ENCODE data around the gene UNC93A. TPM values are rescaled to one million over a fixed set of nuclear protein-coding genes. Genes with fewer than 3 reads are reported as not detected.
"Not testable (repeated sequence)": the region's sequence is repeated elsewhere in the genome, so short reads cannot be mapped to it uniquely, and the experiment has no call there.

UNC93A gene
- total and polyA plus RNA-seq, 2 donors (not counting 3 experiments of a cell fraction or from before 2014, with no cell fraction given), result not detected

GRCh38 chr6:167282165-167282564, 8.9 kb upstream of the UNC93A start:
- FAIRE-seq (no peak), DNase-seq (ENCODE audit: low read depth, low spot score) (no peak)
- Histone ChIP-seq H3K4me2 (ENCODE audit: insufficient read depth, low read length) (no peak overlapping the region), H3K79me2 (ENCODE audit: control insufficient read depth, insufficient read depth, low read length) (no peaks in the 10 kb centered on the region), H2AFZ (ENCODE audit: low read depth, low read length) (no peak overlapping the region), H3K27ac (ENCODE audit: insufficient read depth, low read depth, low read length) (no peak overlapping the region), H3K9ac (replicated peaks; ENCODE audit: extremely low read depth, insufficient read depth, low read length) (no peak overlapping the region), H4K20me1 (replicated peaks; ENCODE audit: control insufficient read depth, extremely low read depth, insufficient read depth, low read length) (no peaks in the 10 kb centered on the region), H3K36me3 (ENCODE audit: control insufficient read depth in 2 of 2, extremely low read depth in 1 of 2, insufficient read depth in 2 of 2, low read length in 2 of 2) (no peaks in the 10 kb centered on the region), H3K9me1 (replicated peaks; ENCODE audit: control insufficient read depth, extremely low read depth, insufficient read depth, low read length) (no peaks in the 10 kb centered on the region), H3K4me3 (replicated peaks in 1 of 3; ENCODE audit: insufficient read depth in 1 of 3, low read depth in 1 of 3, low read length in 3 of 3) (no peak overlapping the region), H3K27me3 (ENCODE audit: control insufficient read depth in 2 of 2, insufficient read depth in 2 of 2, low read length in 2 of 2) (no peaks in the 10 kb centered on the region), H3K9me3 (replicated peaks; ENCODE audit: control insufficient read depth, insufficient read depth, low read length) (no peaks in the 10 kb centered on the region), H3K4me1 (ENCODE audit: control insufficient read depth, extremely low read depth, insufficient read depth, low read length) (no peaks in the 10 kb centered on the region)
- TF ChIP-seq CTCF (IDR thresholded peaks at IDR 0.05; ENCODE audit: extremely low read depth in 1 of 2, insufficient read depth in 1 of 2, low read depth in 1 of 2, low read length in 2 of 2), result no peak
- TF ChIP-seq, protein P1, sequence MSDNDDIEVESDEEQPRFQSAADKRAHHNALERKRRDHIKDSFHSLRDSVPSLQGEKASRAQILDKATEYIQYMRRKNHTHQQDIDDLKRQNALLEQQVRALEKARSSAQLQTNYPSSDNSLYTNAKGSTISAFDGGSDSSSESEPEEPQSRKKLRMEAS (IDR thresholded peaks at IDR 0.05; ENCODE audit: insufficient read depth, insufficient read length), result no peak
- no peak for TF ChIP-seq MYC (IDR thresholded peaks at IDR 0.05; ENCODE audit: low read depth, low read length)
- TF ChIP-seq GATA2 (IDR thresholded peaks at IDR 0.05; ENCODE audit: insufficient read depth, insufficient read length, low read depth, low read length), result no peak
- TF ChIP-seq FOS (IDR thresholded peaks at IDR 0.05; ENCODE audit: borderline replicate concordance, insufficient read depth, low read length), result no peak
- no peak for TF ChIP-seq EZH2 (IDR thresholded peaks at IDR 0.05; ENCODE audit: borderline replicate concordance, low read depth, low read length, severe bottlenecking)
- TF ChIP-seq JUN (IDR thresholded peaks at IDR 0.05; ENCODE audit: borderline replicate concordance, insufficient read depth, insufficient read length, low read depth), result no peak
- POLR2A ChIA-PET, result no interaction called here
- no TSS peak for BruUV-seq (replicated peaks)
- CTCF ChIA-PET, result no interaction called here
- intact Hi-C loops (cut with micrococcal nuclease), result no loop called here
- dilution Hi-C loops (cut with MboI; ENCODE audit: extremely low pct_ligation_motif_present, low sequenced_read_pairs), result no loop called here

GRCh38 chr6:167284565-167284964, 6.5 kb upstream of the UNC93A start:
- H3K4me2 ChIP-seq (ENCODE audit: insufficient read depth, low read length); H3K79me2 ChIP-seq (ENCODE audit: control insufficient read depth, insufficient read depth, low read length); H3K4me1 ChIP-seq (ENCODE audit: control insufficient read depth, extremely low read depth, insufficient read depth, low read length); H3K36me3 ChIP-seq (ENCODE audit: control insufficient read depth in 2 of 2, extremely low read depth in 1 of 2, insufficient read depth in 2 of 2, low read length in 2 of 2); H3K9me3 ChIP-seq (replicated peaks; ENCODE audit: control insufficient read depth, insufficient read depth, low read length); H2AFZ ChIP-seq (ENCODE audit: low read depth, low read length); H3K27me3 ChIP-seq (ENCODE audit: control insufficient read depth in 2 of 2, insufficient read depth in 2 of 2, low read length in 2 of 2); H3K4me3 ChIP-seq (replicated peaks in 1 of 3; ENCODE audit: insufficient read depth in 1 of 3, low read depth in 1 of 3, low read length in 3 of 3); BruUV-seq (replicated peaks); H3K9me1 ChIP-seq (replicated peaks; ENCODE audit: control insufficient read depth, extremely low read depth, insufficient read depth, low read length); H4K20me1 ChIP-seq (replicated peaks; ENCODE audit: control insufficient read depth, extremely low read depth, insufficient read depth, low read length); dilution Hi-C loops (cut with MboI; ENCODE audit: extremely low pct_ligation_motif_present, low sequenced_read_pairs); H3K9ac ChIP-seq (replicated peaks; ENCODE audit: extremely low read depth, insufficient read depth, low read length); H3K27ac ChIP-seq (ENCODE audit: insufficient read depth, low read depth, low read length); DNase-seq (ENCODE audit: low read depth, low spot score); FAIRE-seq: not testable (repeated sequence)
- intact Hi-C loops (cut with micrococcal nuclease), result loop anchor here (1.0 kb wide), 1 partner anchor 61 kb away; no protein-coding TSS in a partner anchor
- POLR2A ChIA-PET, result interaction anchor here (0.7 kb wide), 1 partner anchor 61 kb away, joined by 3 read pairs; no protein-coding TSS in a partner anchor
- CTCF ChIA-PET, result interaction anchor here (1.1 kb wide), 1 partner anchor 61 kb away, joined by 4 read pairs; no protein-coding TSS in a partner anchor
